HG02763 (cell line): ENCODE measurements around the gene CXCL9.
"Not testable (repeated sequence)": the region's sequence is repeated elsewhere in the genome, so short reads cannot be mapped to it uniquely, and the experiment has no call there.

Experiments used
- ATAC-seq: cut with Tn5 transposase; IDR thresholded peaks from one replicate; pipeline ENCODE4 v1.9.1; 2021; ENCODE audit warnings: mild to moderate bottlenecking, moderate library complexity; ENCODE audit not compliant: unreplicated experiment

CXCL9 gene

DNA sequence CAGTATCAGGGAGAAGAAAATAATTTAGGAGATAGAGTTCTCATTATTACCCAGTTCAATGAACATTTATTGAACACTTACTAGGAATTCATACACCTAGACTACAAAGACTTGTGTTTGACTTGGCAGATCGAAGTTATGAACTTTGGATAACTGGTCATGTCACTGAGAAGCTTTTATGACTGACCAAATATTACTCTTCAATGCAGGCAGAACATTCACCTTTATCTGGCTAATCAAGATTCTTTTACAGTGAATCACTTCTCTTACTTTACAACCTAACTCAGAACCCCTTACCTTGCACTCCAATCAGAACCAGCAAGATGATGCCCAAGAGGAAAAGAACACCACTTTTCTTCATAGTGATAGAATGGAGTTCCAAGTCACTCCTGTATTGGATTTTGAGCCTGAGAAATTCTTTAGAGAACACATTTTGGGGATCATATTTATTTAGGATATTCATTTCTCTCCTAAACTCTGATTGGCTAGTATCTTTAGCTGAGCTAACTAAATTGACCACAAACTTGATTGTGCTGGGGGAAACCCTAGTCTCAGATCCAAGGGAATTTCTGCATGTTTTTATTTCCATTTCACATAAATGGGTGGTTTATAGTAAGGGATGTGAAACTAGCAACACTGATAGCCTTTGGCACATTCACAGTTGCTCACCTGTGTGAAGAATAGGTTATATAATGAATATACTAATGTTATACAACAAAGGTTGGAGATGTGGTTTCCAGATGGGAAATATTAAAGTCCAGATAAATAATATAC, at the start of gene CXCL9:
CXCL9 (minus strand) TSS at position 421 of the 774 bp plus-strand sequence; CDS start at position 361, 60 bp downstream.
- no peak for ATAC-seq

DNA sequence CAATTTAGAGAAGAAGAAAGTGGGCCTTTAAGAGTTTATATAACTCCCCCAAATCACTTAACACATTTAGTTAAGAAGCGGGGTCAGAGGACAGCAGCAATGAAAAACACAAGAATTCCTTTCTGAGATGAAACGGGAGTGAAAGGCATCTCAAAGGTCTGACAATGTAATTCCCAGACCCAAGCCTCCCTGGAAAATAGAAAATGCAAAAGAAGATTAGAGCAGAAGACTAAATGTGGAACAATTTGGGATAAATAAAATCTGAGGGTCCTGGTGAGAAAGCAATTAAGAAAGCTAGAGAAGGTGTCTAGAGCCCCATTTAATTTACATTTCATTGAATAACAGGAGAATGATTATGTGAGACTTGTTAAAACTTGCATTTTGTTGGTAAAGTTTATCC, 48.1 kb upstream of the CXCL9 start:
- ATAC-seq: no peak

DNA sequence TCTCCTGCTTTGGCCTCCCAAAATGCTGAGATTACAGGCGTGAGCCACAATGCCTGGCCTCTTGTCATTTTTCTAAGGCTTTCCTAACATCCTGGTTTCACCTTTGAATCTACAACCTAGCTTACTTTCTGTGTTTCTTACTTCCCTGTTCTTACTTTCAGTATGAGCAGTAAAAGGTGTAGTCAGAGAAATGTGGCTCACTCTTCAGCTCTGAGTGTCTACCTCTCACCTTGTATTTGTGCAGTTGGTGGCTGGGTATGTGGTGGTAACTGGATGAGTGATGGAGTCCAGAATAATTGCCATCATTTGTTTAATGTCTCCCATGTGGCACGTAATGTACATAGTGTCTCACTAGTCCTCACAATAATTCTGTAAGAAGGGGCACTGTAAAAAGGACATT, 47.7 kb upstream of the CXCL9 start:
- peak; percentile 96 for ATAC-seq

DNA sequence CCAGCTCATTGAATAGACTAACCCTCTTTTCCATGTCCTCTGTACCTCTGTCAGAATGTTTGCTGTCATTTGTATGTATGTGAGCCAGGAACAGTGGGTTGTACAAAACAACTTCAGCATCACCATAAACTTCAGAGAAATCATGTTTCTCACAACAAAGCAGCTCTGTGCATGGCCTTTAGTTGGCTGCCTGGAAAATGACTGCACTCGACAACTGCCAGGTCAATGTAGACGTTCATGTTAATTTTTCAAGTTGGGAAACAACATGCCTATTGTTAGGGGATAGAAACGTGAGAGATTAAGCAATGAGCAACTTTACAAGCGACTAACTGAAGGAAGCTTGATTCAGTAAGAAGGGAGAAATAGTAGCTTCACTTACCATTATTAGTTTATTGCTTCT, 46.4 kb upstream of the CXCL9 start:
- ATAC-seq: no peak

DNA sequence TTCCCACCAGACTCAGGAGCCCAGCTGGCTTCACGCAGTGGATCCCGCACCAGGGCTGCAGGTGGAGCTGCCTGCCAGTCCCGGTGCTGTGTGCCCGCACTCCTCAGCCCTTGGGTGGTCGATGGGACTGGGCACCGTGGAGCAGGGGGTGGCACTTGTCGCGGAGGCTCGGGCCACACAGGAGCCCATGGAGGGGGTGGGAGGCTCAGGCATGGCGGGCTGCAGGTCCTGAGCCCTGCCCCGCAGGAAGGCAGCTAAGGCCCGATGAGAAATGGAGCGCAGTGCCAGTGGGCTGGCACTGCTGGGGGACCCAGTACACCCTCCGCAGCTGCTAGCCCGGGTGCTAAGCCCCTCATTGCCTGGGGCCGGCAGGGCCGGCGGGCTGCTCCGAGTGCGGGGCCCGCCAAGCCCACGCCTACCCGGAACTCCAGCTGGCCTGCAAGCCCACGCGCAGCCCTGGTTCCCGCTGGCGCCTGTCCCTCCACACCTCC, 43.3 kb upstream of the CXCL9 start:
- not testable (repeated sequence) for ATAC-seq

DNA sequence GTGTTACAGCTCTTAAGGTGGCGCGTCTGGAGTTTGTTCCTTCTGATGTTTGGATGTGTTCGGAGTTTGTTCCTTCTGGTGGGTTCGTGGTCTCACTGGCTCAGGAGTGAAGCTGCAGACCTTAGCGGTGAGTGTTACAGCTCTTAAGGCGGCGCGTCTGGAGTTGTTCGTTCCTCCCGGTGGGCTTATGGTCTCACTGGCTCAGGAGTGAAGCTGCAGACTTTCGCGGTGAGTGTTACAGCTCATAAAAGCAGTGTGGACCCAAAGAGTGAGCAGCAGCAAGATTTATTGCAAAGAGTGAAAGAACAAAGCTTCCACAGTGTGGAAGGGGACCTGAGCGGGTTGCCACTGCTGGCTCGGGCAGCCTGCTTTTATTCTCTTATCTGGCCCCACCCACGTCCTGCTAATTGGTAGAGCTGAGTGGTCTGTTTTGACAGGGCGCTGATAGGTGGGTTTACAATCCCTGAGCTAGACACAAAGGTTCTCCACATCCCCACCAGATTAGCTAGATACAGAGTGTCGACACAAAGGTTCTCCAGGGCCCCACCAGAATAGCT, 42.6 kb upstream of the CXCL9 start:
- not testable (repeated sequence) for ATAC-seq

DNA sequence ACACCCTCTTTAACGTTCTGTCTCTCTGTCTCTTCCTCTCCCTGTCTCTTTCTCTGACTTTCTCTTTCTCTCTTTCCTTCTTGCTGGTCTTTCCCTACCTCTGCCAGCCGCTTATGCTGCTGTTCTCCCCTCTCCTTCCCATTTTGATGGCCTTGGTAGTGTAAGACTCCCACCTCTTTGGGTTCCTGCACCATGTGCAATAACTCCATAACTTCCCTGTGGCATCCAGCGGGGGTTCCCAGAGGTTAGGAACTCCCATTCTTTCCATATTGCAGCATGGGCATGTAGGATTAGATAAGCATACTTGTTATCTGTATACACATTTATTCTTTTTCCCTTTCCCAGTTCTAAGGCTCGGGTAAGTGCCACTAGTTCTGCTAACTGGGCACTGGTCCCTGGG, 37.4 kb upstream of the CXCL9 start:
- ATAC-seq: not testable (repeated sequence)

DNA sequence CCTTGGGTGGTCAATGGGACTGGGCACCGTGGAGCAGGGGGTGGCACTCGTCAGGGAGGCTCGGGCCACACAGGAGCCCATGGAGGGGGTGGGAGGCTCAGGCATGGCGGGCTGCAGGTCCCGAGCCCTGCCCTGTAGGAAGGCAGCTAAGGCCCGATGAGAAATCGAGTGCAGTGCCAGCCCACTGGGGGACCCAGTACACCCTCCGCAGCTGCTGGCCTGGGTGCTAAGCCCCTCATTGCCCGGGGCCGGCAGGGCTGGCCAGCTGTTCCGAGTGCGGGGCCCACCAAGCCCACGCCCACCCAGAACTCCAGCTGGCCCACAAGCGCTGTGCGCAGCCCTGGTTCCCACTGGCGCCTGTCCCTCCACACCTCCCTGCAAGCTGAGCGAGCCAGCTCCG, 36.0 kb upstream of the CXCL9 start:
- not testable (repeated sequence) for ATAC-seq

DNA sequence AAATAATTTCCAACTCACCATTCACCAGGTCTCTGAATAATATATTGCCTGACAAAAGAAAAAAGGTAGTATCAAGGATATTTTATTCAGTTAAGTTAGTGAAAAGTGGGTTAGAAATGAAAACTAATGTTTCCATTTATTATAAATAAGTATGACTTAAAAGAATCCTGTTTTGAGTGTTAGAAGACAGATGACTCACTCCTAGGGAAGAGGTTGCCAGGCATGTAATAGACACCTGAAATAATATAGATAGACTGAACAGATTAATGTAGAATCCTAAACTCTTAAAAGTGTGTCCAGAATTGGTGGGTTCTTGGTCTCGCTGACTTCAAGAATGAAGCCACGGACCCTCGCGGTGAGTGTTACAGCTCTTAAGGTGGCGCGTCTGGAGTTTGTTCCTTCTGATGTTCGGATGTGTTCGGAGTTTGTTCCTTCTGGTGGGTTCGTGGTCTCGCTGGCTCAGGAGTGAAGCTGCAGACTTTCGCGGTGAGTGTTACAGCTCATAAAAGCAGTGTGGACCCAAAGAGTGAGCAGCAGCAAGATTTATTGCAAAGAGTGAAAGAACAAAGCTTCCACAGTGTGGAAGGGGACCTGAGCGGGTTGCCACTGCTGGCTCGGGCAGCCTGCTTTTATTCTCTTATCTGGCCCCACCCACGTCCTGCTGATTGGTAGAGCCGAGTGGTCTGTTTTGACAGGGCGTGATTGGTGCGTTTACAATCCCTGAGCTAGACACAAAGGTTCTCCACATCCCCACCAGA, 35.1 kb upstream of the CXCL9 start:
- not testable (repeated sequence) for ATAC-seq

DNA sequence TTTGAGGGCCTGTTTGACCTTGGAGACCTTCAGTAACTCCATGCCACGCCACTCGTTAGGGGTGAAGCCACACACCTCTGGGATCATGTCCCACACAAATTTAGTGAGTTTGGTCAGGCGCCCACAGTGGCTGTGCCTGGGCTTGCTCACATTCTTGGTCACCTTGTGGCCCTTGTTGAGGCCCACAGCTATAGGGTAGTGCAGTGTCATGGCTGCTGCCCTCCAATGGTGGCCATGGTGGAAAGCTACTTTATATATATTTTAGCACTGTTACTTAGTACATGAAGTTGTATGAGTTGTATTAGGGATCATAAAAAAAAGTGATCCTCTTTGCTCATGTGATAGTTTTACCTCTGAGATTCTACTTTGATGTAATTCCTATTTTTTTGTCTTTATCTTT, 29.5 kb upstream of the CXCL9 start:
- no peak for ATAC-seq

DNA sequence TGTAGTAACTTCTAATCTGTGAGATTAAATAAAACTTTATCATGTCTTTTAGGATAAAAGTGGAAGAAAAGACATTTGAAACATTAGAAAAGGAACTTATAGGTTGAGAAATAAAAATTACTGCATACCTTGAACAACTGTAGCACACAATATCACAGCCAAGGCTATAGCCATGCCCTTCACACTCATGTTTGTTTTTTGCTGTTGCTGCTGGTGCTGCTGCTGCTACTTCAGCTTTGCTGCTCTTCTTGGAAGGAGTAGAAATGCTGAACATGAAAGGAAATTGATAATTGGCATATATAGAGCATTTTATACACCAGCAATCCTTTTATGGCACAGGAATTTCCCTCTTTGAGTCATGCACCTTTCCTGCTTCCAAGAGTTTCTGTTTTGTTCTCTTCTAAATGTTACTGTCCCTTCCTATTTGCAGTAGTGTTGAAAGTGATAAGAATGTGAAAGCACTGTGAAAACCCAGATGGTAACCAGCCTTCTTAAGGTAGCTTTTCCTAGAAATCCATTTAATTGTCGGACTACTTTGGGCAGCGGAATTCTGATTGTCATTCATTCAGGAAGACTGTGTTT, 28.6 kb upstream of the CXCL9 start, which contains the start of gene CXCL11:
CXCL11 (minus strand) TSS at position 272 of the 582 bp plus-strand sequence; CDS start at position 189, 83 bp downstream.
- ATAC-seq: no peak

DNA sequence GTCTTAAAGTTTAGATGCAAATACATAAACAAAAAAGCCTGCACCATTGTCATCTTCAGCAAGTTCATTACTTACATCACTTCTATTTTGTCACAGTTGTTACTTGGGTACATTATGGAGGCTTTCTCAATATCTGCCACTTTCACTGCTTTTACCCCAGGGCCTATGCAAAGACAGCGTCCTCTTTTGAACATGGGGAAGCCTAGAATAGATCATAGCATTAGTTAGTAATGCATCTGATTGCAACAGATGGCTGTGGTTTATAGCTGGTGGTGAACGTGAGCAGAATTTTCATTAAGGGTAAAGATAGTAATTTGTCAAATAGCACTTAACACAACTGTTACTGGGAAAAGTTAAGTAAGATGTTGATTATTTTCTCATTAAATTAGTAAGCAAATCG, 27.8 kb upstream of the CXCL9 start:
- no peak for ATAC-seq

DNA sequence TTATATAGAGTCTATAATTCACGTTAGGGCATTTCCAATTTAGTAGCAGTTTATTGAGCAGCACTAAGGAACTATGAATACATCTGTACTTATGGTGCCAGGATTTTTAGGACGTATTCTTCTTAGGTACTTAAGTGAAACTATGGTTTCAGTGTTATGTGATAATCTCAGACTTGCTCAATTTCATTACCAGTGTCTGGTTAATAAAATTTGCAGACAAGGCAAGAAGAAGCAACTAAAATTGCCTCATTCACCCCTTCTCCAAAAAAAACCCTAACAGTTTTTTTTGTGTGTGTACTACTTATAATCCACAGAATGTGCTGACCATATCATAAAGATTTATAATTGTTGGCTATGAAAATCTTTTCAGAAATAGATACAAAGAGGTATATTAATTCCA, 22.0 kb upstream of the CXCL9 start:
- ATAC-seq: no peak

DNA sequence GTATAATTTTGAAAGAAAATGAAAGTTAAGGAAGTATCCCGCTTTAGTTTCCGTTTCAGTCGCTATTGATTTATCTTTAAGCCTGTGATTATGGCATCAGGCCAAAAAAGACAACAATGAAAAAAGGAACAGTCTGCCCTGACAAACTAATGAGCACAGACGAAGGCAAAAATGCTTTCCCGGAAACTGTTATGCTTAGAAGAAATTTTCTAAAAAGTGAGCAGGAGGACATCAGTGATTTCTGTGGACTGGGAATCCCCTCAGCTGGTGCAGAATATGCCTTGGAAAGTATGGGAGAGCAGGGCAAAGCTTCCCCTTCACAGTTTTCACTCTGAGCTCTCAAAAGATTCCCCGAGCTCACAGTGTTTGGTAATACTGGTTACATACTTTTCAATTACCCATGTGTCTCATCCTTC, 21.0 kb upstream of the CXCL9 start:
- ATAC-seq: no peak

DNA sequence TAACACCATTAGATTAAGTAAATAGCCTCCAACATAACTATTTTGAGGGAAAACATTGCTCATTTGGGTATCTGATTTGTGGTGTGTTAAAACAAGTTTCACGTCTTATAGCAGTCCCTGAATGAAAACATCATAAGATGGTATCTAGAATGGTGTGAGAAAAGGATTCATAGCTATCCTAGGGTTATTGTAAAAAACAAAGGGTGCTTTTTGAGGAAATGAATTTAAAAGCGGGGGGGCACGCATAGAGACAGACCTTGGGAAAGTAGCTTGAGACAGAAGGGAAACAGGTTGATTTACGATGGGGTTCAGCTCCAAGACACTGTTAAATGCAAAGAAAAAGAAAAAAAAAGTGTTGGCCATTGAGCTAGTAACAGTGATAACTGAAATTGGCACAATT, 16.8 kb upstream of the CXCL9 start:
- no peak for ATAC-seq

DNA sequence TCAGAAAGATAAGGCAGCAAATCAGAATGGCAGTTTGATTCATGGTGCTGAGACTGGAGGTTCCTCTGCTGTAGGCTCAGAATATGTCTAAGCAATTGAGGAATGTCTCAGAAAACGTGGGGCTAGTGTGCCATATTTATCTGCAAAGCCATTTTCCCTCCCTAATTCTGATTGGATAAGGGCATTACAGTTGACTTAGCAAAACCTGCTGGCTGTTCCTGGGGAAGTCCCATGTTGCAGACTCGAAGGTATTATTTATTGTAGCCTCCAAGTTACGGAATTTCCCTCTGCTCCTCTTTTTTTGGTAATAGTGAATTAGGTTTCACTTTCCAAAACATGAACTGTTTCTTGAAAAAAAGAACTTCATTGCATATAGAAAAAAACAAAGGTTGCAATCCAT, 16.1 kb upstream of the CXCL9 start, which contains the start of gene CXCL10:
CXCL10 (minus strand) TSS at position 109 of the 400 bp plus-strand sequence; CDS start at position 43, 66 bp downstream.
- ATAC-seq: no peak

DNA sequence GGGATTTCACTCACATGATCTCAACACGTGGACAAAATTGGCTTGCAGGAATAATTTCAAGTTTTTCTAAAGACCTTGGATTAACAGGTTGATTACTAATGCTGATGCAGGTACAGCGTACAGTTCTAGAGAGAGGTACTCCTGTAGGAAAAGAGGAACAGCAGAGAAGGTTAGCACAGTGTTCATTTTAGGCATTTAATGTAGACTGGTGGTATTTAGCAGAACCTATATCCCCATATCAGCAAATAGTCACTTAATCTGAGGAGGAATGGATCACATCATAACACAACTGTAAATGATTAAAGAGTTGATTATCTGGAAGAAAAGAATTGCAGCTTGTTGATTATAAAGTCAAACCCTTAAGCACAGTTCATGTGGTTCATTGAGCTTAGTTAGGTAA, 15.4 kb upstream of the CXCL9 start:
- no peak for ATAC-seq

DNA sequence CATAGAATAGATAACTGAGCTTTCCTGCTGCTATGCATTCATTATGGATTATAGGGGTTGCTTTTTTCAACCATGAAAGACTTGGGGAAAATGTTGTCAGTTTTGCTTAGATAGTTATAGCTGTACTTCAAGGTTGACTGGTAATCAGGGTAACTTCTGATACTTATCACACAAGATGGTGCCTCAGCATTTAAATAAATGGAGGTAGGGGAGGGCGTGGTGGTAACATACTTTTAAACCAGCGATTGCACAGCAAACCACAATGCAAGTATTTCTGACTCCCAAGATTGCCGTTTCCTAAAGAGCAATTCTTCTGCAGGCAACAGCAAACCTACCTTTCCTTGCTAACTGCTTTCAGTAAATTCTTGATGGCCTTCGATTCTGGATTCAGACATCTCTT, 14.7 kb upstream of the CXCL9 start:
- no peak for ATAC-seq

DNA sequence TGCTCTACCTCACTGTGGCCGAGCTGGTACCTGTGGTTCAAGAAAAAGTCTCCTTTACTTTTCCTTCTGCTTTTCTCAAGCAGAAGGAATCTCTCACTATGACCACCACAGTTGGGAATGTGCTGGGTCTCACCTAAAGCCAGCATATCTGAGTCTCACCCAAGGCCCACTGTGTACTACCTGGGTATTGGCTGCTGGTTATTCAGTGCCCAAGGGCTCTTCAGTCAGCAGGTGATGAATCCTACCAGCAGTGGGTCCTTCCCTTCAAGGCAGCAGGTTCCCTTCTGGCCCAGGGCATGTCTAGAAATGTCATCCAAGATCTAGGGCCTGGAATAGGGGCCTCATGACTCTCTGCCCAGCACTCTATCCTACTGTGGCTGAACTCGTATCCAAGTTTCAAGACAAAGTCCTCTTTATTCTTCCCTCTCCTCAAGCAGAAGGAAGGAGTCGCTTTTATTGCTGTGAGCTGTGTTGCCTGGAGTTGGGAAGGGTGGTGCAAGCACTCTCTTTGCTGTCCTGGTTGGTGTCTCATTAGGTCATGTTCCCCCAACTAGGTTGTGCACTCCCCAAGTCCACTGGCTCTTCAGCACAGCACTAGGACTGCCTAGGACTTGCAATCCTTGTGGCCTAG, 9.9 kb upstream of the CXCL9 start:
- ATAC-seq: no peak

DNA sequence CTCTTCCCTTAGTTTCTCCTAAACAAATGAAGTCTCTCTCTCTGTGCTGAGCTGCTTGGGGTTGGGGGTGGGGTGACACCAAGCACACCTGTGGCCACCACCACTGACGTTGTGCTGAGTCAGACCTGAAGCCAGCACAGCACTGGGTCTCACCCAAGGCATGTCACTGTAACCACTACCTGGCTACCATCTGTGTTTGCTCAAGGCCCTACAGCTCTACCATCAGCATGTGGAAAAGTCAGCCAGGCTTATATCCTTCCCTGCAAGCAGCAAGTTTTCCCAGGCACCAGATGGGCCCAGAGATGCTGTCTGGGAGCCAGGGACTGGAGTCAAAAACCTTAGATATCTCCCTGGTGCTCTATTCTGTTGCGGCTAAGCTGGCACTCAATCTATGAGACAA, 9.1 kb upstream of the CXCL9 start:
- ATAC-seq: peak; percentile 80

DNA sequence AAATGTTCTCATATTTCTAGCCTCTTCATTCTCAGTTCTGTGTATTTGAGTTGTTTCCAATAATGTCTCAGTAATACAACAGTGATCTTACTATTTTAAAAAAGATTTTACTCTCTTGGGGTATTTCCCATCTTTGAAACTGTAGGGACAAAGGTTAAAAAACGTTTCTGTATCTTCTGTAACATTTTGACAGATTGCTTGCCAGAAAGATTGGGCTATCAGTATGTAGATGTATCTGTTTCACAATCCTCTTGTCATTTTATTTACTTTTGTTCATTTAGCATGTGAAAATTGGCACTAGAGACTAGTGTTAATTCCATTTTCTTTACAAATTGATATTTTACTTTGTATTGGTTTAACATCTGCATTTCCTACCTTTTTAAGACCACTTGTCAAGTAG, 6.2 kb upstream of the CXCL9 start:
- no peak for ATAC-seq
